GM19043 (cell line): ENCODE results near the gene SURF1.
"Not testable (repeated sequence)": the region's sequence is repeated elsewhere in the genome, so short reads cannot be mapped to it uniquely, and the experiment has no call there.

Source experiments
- ATAC-seq: cut with Tn5 transposase; IDR thresholded peaks from one replicate; pipeline ENCODE4 v1.9.1; 2021; ENCODE audit warnings: low read depth; ENCODE audit not compliant: unreplicated experiment

SURF1 gene

DNA sequence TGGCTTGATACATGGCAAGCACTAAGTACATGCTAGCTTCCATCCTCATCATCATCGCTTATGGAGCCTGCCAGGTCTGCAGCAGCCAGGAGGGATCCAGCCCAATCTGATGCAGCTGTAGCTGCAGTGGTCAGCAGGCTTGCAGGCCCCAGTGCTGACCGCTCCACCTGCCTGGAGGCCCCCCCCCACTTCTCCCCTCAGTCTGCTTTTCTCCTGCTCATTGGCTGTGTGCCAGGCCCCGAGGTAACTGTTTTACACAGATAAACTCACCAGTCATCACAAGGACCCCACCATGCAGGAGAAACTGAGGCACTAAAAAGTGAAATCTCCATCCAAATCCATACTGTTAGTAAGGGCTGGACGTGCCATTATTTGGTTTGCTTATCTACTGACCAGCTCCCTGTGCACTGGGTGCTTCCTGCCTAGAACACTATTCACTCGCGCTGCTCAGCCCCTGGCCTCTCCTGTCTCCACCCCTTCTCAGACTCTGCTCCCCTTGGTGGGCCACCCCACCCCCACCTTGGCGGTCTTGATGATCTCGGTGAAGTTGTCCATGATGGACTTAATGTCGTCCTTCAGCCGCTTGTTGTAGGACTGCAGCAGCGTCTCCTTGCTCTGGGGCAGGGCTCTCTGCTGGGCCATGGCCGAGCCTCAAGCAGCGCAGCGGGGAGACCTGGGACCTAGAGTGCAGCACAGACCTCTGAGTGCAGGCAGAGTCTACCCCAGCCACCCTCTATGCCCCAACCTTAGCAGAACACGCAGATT is 10.1 kb downstream of the SURF1 start:
- no peak for ATAC-seq

- ATAC-seq: no peak
Observed at GRCh38 chr9:133345596-133345995, 10.7 kb downstream of the SURF1 start.

DNA sequence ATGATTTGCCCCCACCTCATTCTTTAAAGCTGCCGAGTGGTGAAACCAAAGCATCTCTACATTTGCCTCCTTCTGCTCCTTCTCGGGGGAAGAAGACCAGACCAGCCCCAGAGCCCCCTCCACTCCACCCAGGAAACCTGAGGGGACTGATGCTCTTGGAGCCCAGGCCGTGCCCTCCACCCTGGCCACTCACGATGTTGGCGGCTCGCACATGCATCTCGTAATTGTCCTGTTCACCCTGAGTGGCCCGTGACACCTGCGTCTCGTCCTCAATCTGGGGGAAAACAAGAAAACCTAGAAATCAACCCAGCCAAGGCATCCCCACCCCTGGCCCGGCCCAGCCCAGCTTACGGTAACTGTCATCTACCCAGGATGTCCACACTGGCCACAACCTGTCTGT is 11.3 kb downstream of the SURF1 start:
- no peak for ATAC-seq

- no peak for ATAC-seq
Observed at GRCh38 chr9:133344071-133344470, 12.2 kb downstream of the SURF1 start.

DNA sequence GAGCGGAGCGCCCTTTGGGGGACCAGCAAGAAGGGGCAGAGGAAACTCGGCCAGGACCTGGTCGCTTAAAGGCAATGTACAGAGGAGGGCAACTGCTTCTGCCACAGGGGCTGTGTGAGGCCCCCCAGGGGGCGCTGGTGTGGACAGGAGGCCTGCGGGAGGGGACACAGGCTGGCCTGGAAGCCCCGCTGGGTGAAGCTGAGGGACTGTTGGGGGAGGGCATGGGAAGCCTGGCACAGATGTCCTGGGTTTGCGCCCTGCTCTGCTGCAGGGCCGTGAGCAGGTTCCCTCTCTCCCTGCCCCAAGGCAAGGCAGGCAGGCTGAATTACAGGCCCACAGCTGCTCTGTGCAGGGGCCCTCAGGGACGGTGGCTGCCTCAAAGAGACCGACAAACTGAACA is 13.7 kb downstream of the SURF1 start:
- ATAC-seq: no peak

DNA sequence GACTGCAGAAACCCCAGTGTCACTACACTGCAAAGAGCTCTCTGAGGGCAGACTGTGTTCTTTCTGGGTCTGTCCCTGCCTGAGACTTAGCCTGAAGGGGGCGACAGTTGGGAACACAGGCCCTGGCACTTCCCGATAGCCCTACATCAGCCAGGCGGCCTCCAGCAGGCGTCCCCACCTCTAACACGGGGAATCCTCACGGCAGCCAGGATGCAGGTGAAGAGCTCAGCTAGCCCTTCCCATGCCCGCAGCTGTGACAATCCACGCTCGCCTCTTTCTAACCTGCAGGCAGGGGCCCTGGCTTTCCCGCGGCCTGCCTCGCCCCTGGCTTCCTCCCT is 14.2 kb downstream of the SURF1 start:
- ATAC-seq: no peak

DNA sequence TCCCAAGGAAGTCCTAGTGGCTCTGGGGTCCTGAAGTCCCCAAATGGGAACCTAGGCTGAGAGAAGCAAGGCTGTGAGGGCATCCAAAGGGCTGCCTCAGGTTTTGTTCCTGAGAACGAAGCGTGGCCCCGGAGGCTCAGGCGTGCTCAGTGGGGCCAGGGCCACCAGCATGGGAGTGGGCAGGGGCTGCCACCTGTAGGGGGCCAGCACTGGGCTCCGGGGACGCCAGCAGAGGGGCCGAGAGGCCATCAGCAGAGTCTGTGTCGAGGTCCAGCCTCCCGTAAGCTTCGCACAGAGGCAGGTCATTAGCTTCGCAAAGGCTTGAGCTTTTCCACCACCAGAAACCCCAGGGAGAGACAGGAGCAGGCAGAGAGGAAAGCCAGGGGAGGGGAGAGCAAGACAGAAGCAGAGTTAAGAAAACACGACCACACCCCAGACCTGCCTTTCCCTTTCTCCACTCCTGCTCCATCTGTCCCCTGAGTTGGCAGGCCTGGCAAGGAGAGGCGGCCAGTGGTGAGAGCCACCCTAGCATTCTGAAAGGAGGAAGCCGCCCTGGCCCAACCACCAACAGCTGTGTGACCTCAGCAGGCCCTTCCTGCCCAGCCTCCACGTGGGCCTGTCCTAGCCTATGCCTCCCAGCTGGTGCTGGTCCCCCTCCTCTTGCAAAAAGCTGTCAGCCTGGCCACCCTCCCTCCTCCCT is 14.8 kb downstream of the SURF1 start:
- ATAC-seq: no peak

- ATAC-seq: no peak
Observed at GRCh38 chr9:133340916-133341315, 15.4 kb downstream of the SURF1 start.

DNA sequence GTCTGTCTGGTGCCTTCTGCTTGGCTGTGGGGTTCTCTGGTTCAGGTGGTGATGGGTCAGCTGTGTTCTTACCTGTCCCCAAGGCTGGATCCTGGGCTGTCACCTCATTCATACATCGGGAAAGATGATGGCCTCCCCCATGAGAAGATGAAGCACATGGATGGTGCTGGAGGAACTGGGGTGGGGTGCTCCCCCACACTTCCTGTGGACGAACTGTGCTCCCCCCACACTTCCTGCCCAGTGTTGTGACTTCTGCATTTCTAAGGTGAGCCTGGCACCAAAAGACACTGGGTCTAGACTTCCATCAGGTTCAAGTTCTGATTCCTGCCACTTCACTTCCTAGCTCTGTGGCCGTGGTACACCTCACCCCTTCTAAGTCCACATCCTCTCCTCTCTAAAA is 16.0 kb downstream of the SURF1 start:
- no peak for ATAC-seq

DNA sequence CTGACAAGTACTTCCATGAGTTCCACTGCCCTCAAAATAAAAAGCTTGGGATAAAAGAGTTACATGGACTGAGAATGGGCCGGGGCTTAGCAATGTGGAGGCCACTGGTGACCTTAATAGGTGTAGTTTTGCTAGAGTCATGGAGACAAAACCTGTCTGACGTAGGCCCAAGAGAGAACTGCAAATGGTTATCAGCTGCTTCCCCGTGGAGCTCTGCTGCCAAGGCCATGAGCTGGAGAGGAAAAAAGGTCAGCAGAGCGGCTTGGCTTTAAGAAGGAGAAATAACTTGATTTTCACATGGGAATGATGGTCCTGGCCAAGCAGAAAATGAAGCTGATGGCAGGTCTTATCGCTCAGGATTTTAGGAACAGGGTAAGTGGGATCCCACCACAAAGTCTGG is 16.6 kb downstream of the SURF1 start:
- no peak for ATAC-seq

DNA sequence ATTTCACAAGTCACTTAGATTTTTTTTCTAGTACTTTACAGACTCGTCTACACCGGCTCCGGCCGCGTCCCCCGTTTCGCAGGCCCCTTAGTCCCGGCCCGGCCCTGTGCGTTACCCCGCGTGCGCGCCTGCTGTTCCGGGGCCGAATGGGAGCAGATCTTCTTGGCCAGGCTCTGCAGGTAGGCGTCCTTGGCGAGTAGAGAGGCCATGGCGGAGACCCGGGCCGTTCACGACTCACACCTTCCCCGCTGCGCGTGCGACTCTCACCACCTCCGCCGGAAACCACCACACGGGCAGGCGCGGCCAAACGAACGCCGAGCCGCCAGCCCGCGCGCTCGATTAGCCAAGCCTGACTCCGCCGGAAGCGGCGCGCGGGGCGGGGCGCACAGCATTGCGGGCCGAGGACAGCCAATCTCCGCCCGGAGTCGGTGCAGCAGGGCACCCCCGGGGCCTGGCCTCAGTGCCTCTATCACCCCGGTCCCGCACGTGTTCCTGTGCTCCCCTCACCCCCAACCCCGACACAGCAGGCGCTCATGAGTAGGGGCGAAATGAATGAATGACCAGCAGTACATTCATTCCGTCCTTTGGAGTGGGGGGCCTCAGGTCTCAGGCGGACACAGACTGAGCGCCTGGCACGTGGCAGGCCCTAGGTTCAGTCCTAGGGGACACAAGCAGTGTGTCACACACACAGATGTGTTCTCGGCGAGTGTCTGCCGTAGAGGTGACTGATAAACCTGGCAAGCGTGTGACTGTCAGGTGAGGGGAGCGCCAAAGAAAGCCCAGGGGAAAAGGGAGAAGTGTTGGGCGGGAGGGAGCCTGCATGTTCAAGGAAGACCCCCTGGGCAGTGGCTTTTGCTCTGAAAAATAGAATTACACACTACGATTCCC is 20.1 kb downstream of the SURF1 start, which contains the start of gene SURF6:
SURF6 (minus strand) TSS at position 265 of the 888 bp plus-strand sequence; CDS start at position 209, 56 bp downstream.
- ATAC-seq: peak; percentile 76

GRCh38 chr9:133334888-133335287 is 21.4 kb downstream of the SURF1 start:
- ATAC-seq: not testable (repeated sequence)

DNA sequence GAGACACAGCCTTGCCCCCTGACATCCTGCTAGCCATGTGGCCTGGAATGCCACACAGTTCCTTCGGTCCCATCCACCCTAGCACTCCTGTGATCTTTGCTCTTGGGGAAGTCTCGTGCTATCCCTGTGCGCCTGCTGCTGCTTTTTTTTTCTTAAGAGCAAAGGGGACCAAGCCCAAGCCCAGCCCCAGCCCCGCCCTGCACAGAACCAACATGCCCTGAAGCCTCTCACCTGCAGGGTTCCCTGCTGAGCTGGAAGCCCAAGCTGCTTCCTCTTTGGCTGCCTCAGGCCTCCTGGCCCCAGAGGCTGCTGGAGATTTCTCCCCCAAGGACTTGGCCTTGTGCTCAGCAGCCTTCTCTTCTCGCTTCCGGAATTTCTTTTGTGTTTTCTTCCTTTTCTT is 22.1 kb downstream of the SURF1 start:
- ATAC-seq: no peak

DNA sequence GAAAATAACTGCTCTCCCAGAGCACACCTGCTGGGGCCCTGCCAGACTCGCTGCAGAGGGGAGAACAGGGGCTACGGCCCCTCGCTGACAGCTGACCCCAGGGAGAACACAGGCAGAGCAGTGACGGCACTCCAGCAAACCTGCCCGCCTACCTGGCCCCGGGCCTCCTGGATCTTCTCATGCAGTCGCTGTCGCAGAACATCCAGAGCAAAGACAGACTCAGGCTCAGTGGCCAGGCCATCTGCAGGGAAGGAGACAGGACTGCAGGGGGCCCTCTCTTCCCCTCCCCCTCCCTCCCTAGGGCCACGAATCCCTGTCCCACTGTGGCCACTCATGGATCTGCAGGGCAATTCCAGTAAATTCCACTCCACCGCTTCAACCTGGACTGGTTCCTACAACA is 22.7 kb downstream of the SURF1 start:
- no peak for ATAC-seq

DNA sequence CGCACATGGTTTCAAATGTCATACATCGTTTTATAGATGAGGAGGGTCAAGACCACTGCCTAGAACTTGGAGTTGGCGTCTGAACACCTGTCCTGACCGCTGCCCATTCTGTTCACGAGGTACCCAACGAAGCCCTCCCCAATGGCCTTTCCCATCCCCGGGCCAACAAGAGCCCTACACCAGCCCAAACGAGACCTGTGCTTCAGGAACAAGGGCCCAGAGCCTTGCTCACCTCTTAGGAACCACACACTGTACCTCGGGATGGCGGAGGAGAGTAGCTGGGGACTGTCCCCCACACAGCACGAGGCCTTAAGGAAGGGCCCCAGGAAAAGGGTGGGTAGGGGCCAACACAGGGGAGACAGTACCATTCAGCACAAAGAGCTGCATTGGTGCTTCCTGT is 23.3 kb downstream of the SURF1 start:
- no peak for ATAC-seq

- no peak for ATAC-seq
Observed at GRCh38 chr9:133332381-133332730, 23.9 kb downstream of the SURF1 start.

DNA sequence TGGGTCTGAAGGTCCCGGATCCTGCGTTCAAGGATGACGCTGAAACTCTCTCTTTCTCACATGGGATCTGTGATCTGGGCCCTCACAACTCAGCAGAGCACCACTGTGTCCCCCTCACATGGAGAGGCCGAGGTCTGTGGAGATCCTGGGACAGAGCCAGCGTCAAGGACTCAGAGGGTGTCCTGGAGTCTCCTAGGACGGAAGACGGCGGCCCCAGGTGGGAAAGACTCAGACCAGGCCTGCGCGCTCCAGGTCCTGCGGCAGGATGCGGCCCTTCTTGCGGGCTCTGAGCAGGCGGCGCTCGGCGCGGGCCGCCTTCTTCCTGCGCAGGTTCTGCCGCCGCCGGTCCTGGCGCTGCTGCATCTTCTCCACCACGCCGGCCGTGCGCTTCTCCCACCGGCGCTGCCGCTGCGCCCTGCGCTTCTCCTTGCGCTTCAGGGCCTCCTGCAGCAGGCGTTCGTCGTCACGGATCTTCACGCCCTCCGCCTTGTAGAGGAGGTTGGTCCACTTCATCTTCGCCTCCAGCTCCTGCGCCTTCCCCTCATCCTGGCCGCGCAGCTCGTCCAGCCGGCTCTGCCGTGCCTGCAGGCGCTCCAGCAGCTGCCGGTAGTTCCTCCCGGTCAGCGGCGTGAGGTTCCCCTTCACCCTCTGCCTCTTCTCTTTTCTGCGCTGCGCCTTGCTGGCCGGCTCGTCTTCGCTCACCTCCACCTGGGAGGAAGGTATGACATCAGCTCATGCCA is 24.5 kb downstream of the SURF1 start:
- ATAC-seq: no peak

DNA sequence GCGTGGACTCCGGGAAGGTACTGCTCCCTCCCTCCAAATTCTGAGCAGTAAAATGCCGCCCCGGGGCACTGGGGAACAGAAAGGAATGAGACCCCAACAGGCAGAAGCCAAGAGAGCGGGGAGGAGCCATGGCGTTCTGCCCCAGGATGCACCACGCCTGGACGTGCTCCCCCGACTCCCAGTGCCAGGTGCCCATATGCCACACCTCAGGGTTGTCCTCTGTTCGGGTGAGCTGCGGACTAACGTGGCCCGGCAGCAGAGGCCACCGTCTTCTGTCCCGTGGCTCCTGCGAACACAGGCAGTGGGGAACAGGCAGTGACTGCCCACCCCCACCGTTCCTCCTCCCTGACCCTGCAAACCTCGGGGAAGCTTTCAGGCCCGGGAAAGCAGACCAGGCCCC is 25.1 kb downstream of the SURF1 start:
- no peak for ATAC-seq

DNA sequence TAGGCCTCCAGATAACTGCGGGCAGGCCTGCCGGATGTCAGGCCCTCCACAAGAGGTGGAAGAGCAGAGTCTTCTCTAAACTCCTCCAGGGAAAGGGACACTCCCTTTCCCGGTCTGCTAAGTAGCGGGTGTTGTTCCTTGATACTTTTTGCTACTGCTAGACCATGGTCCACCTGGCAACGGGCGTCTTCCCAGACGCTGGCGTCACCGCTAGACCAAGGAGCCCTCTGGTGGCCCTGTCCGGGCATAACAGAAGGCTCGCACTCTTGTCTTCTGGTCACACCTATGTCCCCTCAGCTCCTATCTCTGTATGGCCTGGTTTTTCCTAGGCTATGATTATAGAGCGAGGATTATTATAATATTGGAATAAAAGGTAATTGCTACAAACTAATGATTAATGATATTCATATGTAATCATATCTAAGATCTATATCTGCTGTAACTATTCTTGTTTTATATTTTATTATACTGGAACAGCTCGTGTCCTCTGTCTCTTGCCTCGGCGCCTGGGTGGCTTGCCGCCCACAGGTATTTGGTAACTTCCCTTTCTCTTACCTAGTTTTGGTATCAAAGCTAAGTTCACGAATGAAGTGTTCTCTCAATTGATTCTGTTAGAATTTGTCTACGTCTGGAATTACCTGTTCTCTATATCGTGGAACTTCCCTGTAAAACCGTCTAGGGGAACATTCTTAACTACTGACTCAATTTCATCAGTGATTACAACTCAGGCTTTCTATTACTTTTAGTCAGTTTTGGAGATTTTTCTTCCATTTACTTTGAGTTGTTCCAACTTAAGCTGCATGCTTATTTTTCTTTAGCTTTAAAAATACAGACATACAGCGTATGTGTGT is 26.8 kb downstream of the SURF1 start:
- ATAC-seq: not testable (repeated sequence)
